Stimulated activated CD8-positive, alpha-beta memory T cell treated with anti-CD3 and anti-CD28 coated beads, Interleukin-2, amount 100 ng/mL, for 1 hour (primary cell): ENCODE results near the gene ALDH6A1.

Experiments used
- DNase-seq, 2 donors: peaks; one replicate each; pipeline ENCODE4 v3.0.0-alpha.2; 2020; ENCODE audit warnings: low read depth in 2 of 2

ALDH6A1 gene

GRCh38 chr14:74049876-74050495 lies 34.3 kb downstream of the ALDH6A1 start:
- DNase-seq, result no peak

- DNase-seq, result no peak
These were observed 36.0 kb downstream of the ALDH6A1 start for GRCh38 chr14:74048281-74048680.

GRCh38 chr14:74045522-74045921 lies 38.7 kb downstream of the ALDH6A1 start:
- no peak for DNase-seq

- DNase-seq, result no peak
These were observed 42.0 kb downstream of the ALDH6A1 start for GRCh38 chr14:74042296-74042695.

- DNase-seq, result no peak
These were observed 46.0 kb downstream of the ALDH6A1 start for GRCh38 chr14:74038020-74038859.

GRCh38 chr14:74035556-74035955 lies 48.7 kb downstream of the ALDH6A1 start:
- DNase-seq, result no peak

GRCh38 chr14:74034572-74034971 lies 49.7 kb downstream of the ALDH6A1 start:
- DNase-seq, result no peak

- DNase-seq, result no peak
These were observed 55.1 kb downstream of the ALDH6A1 start for GRCh38 chr14:74029136-74029535.

- no peak for DNase-seq
These were observed 61.9 kb downstream of the ALDH6A1 start for GRCh38 chr14:74022346-74022745.

GRCh38 chr14:74019408-74020137 lies 64.7 kb downstream of the ALDH6A1 start:
- DNase-seq, result no peak

GRCh38 chr14:74018586-74019407 lies 65.5 kb downstream of the ALDH6A1 start, which contains the start of the genes BBOF1 and ENTPD5:
TSS of gene BBOF1 (plus strand) at chr14:74019349. CDS start at chr14:74019479, 130 bp downstream.
TSS of gene ENTPD5 (minus strand) at chr14:74019288. CDS start at chr14:73988102, 31,186 bp downstream.
- peak; percentile 69 to 74 for DNase-seq

GRCh38 chr14:74018174-74018585 lies 66.1 kb downstream of the ALDH6A1 start:
- DNase-seq, result no peak

GRCh38 chr14:74015963-74016362 lies 68.3 kb downstream of the ALDH6A1 start:
- DNase-seq, result no peak

- DNase-seq, result no peak
These were observed 69.1 kb downstream of the ALDH6A1 start for GRCh38 chr14:74015176-74015575.

GRCh38 chr14:74014299-74014698 lies 70.0 kb downstream of the ALDH6A1 start:
- DNase-seq, result no peak

- no peak for DNase-seq
These were observed 75.3 kb downstream of the ALDH6A1 start for GRCh38 chr14:74008843-74009499.
